ENCODE measurements around the gene SORCS2. TPM values are rescaled to one million over a fixed set of nuclear protein-coding genes. Genes with fewer than 3 reads are reported as not detected.

SORCS2 gene
- total RNA-seq, 1 donor from 2014 or later = 10.9 TPM

DNA sequence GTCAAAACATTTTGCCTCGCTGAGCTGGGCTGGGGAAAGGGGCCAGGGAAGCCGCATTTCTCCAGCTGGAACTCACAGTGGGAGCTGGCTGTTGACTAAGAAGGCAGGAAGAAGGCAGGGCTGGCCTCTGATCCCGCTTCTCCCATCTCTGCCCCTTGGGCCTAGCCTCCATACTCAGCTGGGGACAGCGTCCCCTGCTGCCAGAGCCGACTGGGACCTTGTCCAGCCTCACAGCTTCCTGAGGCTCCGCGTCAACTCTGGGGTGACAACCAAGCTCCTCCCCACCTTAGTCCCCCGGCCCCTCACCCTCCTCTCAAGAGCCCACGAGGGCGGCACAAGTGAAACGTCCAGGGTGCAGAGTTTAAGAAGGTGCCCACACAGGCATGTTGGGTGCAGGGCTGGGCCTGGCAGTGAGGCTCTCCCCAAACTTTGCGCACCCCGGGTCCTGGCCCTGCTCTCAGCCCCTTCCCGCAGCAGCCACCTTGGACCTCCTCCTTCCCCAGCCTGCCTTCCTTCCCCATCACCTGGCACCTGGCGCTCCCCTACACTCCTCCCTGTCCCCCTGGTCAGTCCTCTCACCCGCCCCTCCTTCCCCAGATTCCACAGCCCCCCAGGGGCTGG lies 141.6 kb downstream of the SORCS2 start:
- Mint-ChIP-seq H3K4me3 (ENCODE audit: unreplicated experiment) (no peak overlapping the region), H3K36me3 (ENCODE audit: low read depth) (peaks cover 2% of the 10 kb centered on the region), H3K4me1 (ENCODE audit: low read depth) (peaks cover 60% of the 10 kb centered on the region), H3K9me3 (ENCODE audit: low read depth) (peaks cover 3% of the 10 kb centered on the region), H3K27me3 (ENCODE audit: low read depth) (peaks cover 5% of the 10 kb centered on the region), H3K27ac (ENCODE audit: unreplicated experiment) (no peak overlapping the region)
- peak; percentile 40 for TF ChIP-seq CTCF (IDR thresholded peaks at IDR 0.05)
- DNase-seq (ENCODE audit: low spot score) = peak; percentile 69

DNA sequence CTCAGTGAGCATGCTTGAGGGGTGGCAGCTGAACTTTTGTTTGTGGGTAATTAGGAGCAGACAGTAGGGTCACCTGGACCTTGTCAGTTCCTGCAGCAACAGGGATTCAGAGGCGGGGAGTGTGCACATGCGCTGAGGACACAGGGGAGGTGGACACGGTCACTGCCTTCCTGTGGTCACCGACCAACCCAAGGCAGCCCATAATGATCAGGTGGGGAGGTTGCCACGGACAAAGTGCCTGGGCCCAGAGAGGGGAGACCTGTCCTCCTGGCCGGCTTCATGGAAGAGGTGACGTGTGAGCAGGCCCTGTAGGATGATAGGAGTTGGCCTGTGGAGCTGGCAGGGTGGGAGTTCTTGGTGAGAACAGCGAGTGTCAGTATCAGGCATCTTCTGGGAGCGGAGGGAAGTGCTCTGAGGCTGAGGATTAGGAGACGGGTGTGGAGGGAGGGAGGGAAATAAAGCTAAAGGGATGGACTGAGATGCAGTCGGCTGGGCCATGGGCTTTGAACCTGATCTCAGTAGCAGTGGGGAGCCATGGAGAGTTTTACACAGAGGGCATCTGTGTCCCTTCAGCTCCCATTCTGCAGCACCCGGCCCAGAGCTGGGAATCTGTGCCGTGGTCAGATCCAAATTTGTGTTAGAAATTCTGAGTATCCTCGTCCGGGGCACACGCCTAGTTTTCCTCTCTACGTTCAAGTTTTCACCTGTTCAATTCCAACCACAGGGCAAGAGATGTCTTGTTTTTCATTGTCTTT lies 142.4 kb downstream of the SORCS2 start:
- peaks cover 3% of the 10 kb centered on the region for H3K9me3 Mint-ChIP-seq (ENCODE audit: low read depth)
- H3K4me3 Mint-ChIP-seq (ENCODE audit: unreplicated experiment) = no peak overlapping the region
- no peak for TF ChIP-seq CTCF (IDR thresholded peaks at IDR 0.05)
- H3K27ac Mint-ChIP-seq (ENCODE audit: unreplicated experiment) = peak overlapping the region; percentile 10
- H3K27me3 Mint-ChIP-seq (ENCODE audit: low read depth) = peaks cover 5% of the 10 kb centered on the region
- peaks cover 3% of the 10 kb centered on the region for H3K36me3 Mint-ChIP-seq (ENCODE audit: low read depth)
- peak; percentile 69 for DNase-seq (ENCODE audit: low spot score)
- peaks cover 53% of the 10 kb centered on the region for H3K4me1 Mint-ChIP-seq (ENCODE audit: low read depth)

DNA sequence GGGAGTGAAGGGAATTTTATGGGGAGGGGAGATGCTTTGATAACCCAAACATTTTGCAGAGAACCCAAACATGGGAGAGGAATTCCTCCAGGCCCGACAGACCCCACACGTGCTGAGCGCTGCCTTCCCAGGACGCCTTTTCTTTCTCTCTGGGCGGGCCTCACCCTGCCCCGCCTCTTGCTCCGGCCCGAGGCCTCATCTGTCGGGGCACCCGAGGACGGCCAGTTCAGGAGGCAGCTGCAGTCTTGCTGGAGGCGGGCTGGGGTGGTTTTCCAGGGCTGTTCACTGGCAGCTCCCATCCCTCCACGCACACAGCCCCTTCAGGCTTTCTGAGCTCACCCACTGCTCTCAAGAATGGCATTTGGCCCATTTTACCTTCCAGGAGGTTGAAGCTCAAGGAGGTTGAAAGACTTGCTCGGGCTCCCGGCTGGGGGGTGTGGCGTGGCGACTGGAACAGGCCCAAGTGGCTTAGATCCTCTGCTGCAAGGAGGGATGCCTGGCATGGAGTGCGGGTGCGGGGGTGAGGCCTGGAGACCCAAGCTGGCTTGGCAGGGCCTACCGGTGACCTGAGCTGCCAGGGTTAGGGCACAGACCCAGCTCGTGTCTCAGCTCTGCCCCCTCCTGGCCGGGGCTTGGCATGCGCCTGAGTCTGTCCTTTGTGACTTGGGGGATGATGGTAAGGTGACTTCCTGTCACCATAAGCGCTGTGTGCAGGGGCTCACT lies 143.2 kb downstream of the SORCS2 start:
- Mint-ChIP-seq H3K4me1 (ENCODE audit: low read depth) (peaks cover 47% of the 10 kb centered on the region), H3K27me3 (ENCODE audit: low read depth) (peaks cover 5% of the 10 kb centered on the region), H3K4me3 (ENCODE audit: unreplicated experiment) (no peak overlapping the region), H3K36me3 (ENCODE audit: low read depth) (peaks cover 3% of the 10 kb centered on the region), H3K9me3 (ENCODE audit: low read depth) (peaks cover 3% of the 10 kb centered on the region), H3K27ac (ENCODE audit: unreplicated experiment) (no peak overlapping the region)
- TF ChIP-seq CTCF (IDR thresholded peaks at IDR 0.05) = peak; percentile 80
- DNase-seq (ENCODE audit: low spot score) = peak; percentile 92

DNA sequence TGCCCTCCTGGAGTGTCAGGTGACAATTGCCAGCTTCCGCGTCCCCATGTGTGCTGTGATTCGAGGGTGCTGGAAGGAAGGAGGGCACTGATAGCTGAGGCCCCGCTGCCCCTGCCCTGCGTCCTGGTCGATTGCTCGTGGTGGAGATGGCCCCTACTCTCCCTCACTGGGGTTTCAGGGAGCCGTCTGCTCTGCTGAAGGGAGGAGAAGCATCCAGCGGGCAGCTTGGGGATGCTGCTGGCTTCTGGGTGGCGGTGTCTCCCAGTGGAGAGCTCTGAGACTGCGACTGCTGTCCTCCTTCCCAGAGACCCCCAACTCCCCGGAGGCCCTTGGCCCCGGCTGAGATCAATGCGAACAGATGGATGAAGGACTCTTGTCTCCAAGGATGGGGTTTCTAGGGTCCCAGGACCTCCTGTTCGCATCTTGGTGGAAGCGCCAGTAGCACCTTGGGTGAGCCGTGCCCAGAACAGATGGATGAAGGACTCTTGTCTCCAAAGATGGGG lies 143.8 kb downstream of the SORCS2 start:
- DNase-seq (ENCODE audit: low spot score) = peak; percentile 82
- peaks cover 5% of the 10 kb centered on the region for H3K27me3 Mint-ChIP-seq (ENCODE audit: low read depth)
- TF ChIP-seq CTCF (IDR thresholded peaks at IDR 0.05) = peak; percentile 6
- peaks cover 3% of the 10 kb centered on the region for H3K9me3 Mint-ChIP-seq (ENCODE audit: low read depth)
- H3K4me3 Mint-ChIP-seq (ENCODE audit: unreplicated experiment) = no peak overlapping the region
- H3K4me1 Mint-ChIP-seq (ENCODE audit: low read depth) = peaks cover 45% of the 10 kb centered on the region
- no peak overlapping the region for H3K27ac Mint-ChIP-seq (ENCODE audit: unreplicated experiment)
- H3K36me3 Mint-ChIP-seq (ENCODE audit: low read depth) = peaks cover 3% of the 10 kb centered on the region

DNA sequence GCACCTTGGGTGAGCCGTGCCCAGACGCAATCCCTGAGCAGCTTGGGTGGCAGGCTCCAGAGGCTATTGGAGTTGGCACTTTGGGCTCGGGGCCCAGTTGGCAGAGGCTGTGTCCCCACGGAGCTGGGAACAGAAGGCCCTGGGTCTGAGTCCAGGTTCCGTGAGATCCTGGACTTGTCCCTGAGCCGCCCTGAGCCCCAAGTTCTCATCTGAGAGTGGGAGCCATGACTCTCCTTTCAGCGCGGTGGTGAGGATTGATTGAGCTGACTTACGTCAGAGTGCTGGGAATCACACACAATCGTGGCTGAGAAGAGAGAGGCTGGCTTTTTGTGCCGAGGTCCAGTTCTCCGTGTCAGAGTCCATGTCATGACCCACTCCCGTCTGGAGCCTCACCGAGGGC lies 144.4 kb downstream of the SORCS2 start:
- Mint-ChIP-seq H3K9me3 (ENCODE audit: low read depth) (peaks cover 3% of the 10 kb centered on the region), H3K27ac (ENCODE audit: unreplicated experiment) (no peak overlapping the region), H3K4me1 (ENCODE audit: low read depth) (peaks cover 39% of the 10 kb centered on the region), H3K27me3 (ENCODE audit: low read depth) (peaks cover 5% of the 10 kb centered on the region), H3K36me3 (ENCODE audit: low read depth) (peaks cover 3% of the 10 kb centered on the region), H3K4me3 (ENCODE audit: unreplicated experiment) (no peak overlapping the region)
- DNase-seq (ENCODE audit: low spot score) = peak; percentile 47
- no peak for TF ChIP-seq CTCF (IDR thresholded peaks at IDR 0.05)

Data from chondrocyte (in vitro differentiated cells).